Right forelimb (tissue), 1 donor: ENCODE measurements around the gene PMCH.
"Not testable (repeated sequence)": the region's sequence is repeated elsewhere in the genome, so short reads cannot be mapped to it uniquely, and the experiment has no call there.

ENCODE experiments used
- DNase-seq: peaks from one replicate; pipeline ENCODE4 v3.0.0-alpha.2; 2018

PMCH gene

GRCh38 chr12:102197789-102198188, at the start of gene PMCH:
PMCH (minus strand) TSS chr12:102197833; CDS start chr12:102197770, 63 bp downstream.
- no peak for DNase-seq

GRCh38 chr12:102240859-102241258, 43.2 kb upstream of the PMCH start:
- DNase-seq = not testable (repeated sequence)

- no peak for DNase-seq
These were observed 37.0 kb upstream of the PMCH start for GRCh38 chr12:102234599-102234998.

GRCh38 chr12:102232446-102232845, 34.8 kb upstream of the PMCH start:
- peak; percentile 53 for DNase-seq

- no peak for DNase-seq
These were observed 34.4 kb upstream of the PMCH start for GRCh38 chr12:102232036-102232435.

GRCh38 chr12:102227954-102228353, 30.3 kb upstream of the PMCH start:
- no peak for DNase-seq

GRCh38 chr12:102220736-102221135, 23.1 kb upstream of the PMCH start:
- DNase-seq = no peak

- DNase-seq = no peak
These were observed 18.5 kb upstream of the PMCH start for GRCh38 chr12:102215992-102216691.

- no peak for DNase-seq
These were observed 6.4 kb upstream of the PMCH start for GRCh38 chr12:102204025-102204424.

GRCh38 chr12:102202556-102202955, 4.9 kb upstream of the PMCH start:
- no peak for DNase-seq

GRCh38 chr12:102201436-102202061, 3.9 kb upstream of the PMCH start:
- no peak for DNase-seq

GRCh38 chr12:102195826-102196225, 1.8 kb downstream of the PMCH start:
- DNase-seq = no peak

GRCh38 chr12:102182635-102183034, 15.0 kb downstream of the PMCH start:
- DNase-seq = no peak

- DNase-seq = no peak
These were observed 22.9 kb downstream of the PMCH start for GRCh38 chr12:102174761-102175160.

- no peak for DNase-seq
These were observed 23.5 kb downstream of the PMCH start for GRCh38 chr12:102174117-102174516.

GRCh38 chr12:102172436-102172835, 25.2 kb downstream of the PMCH start:
- DNase-seq = no peak

- DNase-seq = no peak
These were observed 25.7 kb downstream of the PMCH start for GRCh38 chr12:102171951-102172350.

- DNase-seq = no peak
These were observed 27.6 kb downstream of the PMCH start for GRCh38 chr12:102169922-102170621.

- no peak for DNase-seq
These were observed 29.6 kb downstream of the PMCH start for GRCh38 chr12:102167821-102168604.

- no peak for DNase-seq
These were observed 34.2 kb downstream of the PMCH start for GRCh38 chr12:102163383-102163782.

GRCh38 chr12:102155206-102155605, 42.4 kb downstream of the PMCH start:
- DNase-seq = not testable (repeated sequence)

GRCh38 chr12:102147062-102147587, 50.5 kb downstream of the PMCH start:
- DNase-seq = not testable (repeated sequence)
